GM18873 (cell line): ENCODE results near the gene TRIM8.

ENCODE experiments used
- ATAC-seq: cut with Tn5 transposase; IDR thresholded peaks from one replicate; pipeline ENCODE4 v1.9.1; 2021; ENCODE audit warnings: mild to moderate bottlenecking, moderate library complexity, moderate number of reproducible peaks; ENCODE audit not compliant: unreplicated experiment, low FRiP score

Gene TRIM8, protein sequence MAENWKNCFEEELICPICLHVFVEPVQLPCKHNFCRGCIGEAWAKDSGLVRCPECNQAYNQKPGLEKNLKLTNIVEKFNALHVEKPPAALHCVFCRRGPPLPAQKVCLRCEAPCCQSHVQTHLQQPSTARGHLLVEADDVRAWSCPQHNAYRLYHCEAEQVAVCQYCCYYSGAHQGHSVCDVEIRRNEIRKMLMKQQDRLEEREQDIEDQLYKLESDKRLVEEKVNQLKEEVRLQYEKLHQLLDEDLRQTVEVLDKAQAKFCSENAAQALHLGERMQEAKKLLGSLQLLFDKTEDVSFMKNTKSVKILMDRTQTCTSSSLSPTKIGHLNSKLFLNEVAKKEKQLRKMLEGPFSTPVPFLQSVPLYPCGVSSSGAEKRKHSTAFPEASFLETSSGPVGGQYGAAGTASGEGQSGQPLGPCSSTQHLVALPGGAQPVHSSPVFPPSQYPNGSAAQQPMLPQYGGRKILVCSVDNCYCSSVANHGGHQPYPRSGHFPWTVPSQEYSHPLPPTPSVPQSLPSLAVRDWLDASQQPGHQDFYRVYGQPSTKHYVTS

DNA sequence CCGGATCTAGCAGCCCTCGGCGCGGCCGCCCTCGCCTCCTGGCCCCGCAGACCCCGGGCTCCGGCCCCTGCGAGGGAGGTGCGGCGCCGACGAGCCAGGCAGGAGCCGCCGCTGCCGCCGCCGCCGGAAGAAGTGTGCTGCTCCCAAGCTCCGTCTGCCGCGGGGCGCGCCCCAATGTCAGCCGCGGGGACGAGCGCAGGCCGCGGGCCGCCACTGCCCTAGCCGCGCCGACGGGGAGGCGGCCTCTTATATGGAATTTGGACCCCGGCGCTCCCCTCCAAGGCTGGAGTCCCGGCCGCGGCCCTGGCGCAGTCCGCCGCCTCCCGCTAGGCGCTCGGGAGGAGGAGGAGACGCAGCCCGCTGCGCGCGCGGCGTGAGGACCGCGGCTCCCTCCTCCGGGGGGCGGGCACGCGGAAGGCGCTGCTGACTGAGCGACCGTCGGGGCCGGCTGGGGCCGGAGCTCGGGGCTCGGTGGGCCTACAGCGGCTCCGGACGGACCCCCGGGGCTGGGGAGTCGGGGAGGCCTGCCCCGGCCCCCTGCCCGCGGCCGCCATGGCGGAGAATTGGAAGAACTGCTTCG, at the start of gene TRIM8:
TSS of gene TRIM8 (plus strand) at position 414 of the 580 bp plus-strand sequence. CDS start at position 553, 139 bp downstream.
- no peak for ATAC-seq

DNA sequence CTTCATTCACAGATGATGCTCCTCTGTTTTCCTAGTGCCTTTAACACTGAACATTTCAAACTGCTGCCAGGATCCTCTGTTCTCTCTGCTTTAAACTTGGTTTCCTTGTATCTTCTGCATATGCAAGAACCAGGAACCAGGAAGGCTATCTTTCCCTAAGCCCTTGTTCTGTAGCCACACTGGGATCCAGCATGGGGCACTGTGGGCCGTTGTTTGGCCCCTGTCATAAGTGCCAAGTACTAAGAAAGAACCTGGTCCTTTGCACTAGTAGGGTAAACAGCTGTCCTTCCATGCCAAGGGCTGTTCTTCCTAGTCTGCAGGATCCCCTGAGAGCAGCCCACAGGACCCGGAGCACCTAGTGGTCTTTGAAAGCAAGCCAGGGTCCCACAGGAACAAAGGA, 49.0 kb upstream of the TRIM8 start:
- ATAC-seq = no peak

DNA sequence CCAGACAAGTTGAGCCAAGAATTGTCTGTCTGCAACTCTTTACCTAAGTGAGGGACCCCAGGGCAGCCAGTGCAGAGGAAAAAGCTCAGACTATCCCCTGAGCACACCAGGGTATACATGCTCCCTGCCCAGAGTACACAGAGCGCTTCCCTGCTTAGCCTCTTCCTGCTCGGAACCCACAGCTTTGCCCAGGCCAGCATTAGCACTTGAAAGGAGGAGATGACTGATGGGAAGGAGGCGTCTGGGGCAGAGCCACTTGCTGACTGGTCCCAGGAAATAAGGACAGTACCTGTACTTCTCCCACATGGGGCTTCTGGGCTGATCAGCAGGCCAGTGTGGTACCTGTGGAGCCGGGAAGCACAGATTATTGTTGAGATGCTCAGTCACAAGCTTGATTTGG, 48.4 kb upstream of the TRIM8 start:
- no peak for ATAC-seq

DNA sequence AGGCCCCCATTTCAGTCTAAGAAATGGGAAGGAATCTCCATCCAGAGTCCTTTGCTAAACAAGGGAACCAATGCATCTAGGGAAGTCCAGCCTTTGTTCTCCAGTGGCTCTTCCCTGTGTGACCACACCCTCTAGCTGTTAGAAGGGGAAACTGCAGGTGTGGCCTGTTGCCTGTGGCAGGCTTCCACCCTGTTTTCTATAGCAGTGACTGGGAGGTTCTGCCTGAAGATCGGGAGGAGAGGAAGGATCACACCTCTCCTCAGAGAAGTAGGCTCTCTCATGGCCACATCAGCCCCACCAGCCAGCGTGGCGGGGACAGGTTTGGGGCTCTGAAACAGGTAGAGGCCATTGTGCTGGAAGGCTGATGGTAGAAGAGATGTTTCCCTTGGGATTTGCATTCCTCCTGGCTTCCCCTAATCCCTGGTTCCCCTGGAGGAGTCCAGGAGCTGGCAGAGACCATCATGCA, 47.7 kb upstream of the TRIM8 start:
- ATAC-seq = no peak

DNA sequence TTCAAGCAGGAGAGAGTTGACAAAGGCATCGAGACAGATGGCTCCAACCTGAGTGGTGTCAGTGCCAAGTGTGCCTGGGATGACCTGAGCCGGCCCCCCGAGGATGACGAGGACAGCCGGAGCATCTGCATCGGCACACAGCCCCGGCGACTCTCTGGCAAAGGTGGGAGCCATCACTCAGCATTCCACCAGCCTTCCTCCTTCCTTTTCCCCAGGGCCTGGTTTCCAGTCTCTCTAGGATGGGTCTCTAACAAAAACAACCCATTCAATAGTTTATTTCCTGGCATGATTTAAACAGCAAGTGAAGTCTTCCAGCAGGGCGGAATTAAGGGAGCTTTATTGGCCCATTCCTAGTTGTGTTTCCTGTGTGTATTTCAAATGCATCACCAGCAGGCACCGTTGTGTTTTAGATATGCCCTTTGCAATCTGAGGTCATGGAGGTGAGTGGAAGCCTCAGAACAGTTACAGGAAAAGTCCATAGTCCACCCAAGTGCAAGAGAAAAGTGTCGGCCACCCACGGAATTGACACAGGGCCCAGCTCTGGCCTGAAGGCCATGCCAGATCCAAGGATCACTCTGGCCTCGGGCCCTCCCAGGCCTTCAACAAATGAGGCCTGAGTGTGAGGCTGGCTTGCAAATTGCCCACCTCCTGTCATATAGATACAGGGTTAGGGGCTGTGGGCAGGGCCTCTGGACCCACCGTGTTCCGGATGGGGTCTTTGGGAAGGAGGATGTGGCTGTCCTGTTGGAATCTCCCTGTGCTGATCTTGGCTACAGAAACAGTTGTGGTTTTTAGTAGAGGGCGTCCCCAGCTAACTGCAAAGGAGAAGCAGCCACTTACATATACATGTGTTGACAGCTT, 46.9 kb upstream of the TRIM8 start:
- ATAC-seq = no peak

DNA sequence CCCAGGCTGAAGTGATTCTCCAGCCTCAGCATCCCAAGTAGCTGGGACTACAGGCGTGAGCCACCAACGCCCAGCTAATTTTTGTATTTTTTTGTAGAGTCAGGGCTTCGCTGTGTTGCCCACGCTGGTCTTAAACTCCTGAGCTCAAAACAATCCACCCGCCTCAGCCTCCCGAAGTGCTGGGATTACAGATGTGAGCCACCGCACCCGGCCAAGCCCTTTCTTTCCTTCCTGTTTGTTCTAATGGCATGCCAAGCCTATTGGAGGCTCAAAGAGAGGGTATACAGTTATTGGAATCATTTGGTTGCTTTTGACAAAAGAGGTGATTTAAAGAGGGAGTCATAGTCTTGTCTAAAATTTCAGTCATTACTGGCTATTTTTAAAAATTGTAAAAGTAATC, 46.0 kb upstream of the TRIM8 start:
- ATAC-seq = no peak

DNA sequence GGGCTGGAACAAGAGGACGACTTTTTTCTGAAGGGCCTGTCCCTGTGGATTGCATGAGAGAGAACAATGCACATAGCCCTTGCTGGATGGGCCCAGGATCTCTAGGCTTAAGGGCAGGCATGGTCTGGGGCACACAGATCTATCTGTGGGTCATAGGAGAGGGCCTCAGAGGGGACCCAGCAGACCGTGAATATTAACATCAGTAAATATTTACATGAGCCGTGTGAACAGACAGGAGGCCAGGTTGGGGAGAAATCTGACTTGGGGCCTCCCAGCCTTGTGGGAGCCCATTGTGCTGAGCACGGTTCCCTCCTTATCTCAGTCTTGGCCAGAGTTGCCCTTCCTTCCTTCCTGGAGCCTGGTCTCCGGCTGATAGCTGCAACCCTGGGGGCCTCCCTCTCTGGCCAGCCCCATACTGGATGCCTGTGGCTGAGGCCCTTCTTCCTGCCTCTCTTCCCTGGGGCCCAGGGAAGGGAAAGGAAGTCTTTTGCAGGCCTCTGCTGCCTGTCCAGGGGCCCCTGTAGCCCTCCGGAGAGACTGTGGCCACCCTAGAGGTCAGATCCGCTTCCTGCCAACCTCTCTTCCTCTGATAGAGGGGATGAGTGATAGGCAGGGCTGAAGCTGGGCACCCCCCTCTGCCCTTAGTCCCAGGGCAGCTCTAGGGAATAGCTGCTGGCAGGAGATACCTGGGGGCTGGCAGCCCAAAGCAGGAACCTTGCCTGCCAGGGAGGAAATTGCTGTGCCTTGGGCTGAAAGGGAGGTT, 44.5 kb upstream of the TRIM8 start:
- no peak for ATAC-seq

DNA sequence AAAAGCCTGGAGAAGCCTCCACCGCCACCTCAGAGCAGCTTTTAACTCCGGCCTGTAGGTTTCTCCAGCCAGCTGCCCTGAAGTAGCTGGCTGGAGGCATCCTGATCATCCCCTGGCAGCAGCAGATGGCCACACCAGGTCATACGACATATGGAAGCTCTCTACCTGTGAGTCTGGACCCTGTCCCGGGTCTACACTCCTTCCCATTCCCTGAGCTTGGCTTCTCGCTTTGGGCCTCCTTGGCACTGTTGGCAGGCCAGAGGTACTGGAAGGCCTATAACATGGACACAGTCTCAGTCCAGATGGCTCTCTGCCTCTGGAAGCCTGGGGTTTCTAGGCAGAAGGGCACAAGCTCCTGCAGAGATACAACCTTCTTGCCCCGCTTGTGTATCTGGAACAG, 43.5 kb upstream of the TRIM8 start:
- ATAC-seq = no peak

DNA sequence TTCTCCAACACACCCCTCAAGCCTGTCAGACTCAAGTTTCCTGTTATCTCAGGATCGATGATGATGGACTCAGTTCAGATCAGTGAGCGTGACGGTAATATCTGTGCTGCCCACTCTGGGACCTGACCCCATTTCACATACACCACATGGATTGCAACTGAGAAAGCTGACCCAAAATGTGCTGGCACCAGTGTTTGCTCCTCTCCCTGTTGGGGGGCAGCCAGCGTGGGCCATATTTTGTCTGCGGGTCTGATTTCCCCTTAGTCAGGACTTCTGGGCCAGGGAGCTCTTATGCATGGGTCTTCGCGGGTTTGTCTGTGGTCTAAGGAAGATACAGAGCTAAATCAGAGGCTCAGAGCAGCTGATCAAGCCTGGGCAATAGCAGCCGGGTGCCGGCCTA, 42.6 kb upstream of the TRIM8 start:
- no peak for ATAC-seq

DNA sequence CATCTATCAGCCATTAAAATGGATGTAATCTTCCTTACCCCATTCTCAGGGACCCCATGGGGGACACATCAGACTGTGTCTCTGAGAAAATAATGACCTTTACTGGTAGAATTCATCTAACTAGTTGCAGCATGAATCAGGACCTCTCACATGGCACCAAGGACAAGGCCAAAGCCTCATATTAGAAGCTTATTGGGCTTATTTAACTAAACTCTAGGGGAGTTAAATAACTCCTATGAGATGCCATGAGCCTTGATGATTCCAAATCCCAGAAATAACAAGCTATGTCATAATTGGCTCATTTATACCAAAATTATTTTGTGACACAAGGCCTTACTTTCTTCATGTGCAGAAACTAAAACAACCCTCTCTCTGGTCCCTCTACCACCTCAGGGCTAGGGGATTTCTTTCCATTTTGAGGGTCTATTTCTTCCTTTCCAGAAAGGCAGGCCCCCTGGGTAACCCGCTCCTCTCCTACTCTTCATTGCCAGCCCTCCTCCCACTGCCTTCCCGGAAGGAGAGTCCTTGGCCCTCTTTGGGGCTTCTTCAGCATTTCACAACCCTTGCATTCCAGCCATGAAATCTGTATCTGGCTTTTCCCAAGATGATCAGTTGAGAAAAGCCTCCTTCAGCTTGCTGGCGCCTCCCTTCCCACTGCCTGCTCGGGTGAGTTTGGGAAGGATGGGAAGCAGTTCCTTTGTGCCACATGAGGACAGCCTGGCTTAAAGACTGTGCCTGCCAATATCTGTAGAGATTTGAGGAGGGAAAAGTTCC, 41.8 kb upstream of the TRIM8 start:
- ATAC-seq = no peak

DNA sequence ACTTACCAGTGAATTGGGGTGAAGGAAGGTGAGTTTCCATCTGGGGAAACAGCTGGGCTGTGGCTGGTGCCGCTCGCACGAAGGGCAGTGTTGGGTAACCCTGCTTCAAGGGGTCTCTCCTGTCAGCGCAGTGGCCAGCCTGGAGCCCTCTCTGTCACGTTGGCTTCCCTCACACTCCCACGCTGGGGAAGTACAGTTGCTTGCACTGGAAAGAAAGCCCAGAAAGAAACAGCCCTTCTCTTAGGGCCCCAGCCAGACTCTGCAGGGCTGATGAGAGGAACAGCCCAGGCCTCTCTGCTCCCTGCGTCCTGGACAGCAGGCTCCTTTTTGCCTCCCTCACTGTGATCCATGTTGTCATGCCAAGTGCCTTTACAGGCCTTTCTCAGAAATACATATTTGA, 40.3 kb upstream of the TRIM8 start:
- no peak for ATAC-seq

DNA sequence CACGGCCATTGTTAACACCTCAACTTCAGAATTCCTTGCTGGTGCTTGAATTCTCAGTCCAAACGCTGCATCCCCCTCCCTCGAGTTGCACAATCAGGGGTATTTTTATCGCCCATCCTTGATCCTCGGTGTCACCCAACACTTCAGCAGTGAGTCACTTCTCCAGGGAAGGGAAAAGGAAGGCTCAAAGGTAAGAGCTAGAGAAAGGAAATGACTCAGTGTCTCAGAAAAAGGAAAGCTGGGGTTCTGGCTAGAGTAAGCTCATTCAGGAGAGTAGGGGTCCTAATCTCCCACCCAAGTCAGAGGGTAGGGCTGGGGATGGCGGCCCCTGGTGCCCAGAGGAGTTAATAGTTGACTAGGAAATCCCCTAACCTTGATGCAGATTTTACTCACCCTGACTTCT, 39.8 kb upstream of the TRIM8 start:
- ATAC-seq = no peak

DNA sequence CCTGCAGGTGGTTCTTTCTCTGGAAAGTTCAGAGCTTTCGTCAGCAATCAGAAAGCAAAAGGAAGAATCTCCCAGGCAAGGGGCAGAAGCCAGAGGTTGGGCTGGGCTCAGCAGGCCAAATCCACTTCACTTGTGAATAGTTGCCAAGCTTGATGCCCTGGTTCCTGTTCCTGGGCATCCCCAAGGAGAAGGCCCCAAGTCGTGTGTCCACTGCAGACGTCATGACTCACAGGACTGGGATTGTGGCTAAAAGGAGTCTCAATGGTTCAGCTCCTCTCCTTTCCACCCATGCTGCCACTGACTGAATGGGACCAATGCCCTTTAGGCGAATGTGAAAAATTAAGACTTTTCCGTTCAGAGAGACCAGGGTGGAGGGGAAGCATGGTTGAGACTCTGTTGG, 38.6 kb upstream of the TRIM8 start:
- no peak for ATAC-seq

DNA sequence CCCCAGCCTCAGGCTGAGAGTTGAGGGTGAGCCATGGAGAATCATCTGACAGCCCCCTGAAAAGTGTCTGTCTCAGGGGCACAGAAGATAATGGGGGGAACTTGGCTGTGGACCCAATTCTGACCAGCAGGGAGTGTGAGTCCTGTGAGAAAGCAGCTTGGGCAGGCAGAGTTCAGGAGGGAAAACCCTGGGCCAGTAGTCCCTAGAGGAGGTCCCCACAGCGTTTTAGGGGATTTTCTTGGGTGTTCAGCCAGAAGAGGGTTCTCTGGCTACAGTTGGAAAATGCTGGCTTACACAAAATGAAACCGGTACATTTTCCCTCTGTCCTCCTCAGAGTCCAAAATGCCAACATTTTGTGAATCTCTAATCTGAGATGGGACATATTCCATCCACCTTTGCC, 35.8 kb upstream of the TRIM8 start:
- no peak for ATAC-seq

DNA sequence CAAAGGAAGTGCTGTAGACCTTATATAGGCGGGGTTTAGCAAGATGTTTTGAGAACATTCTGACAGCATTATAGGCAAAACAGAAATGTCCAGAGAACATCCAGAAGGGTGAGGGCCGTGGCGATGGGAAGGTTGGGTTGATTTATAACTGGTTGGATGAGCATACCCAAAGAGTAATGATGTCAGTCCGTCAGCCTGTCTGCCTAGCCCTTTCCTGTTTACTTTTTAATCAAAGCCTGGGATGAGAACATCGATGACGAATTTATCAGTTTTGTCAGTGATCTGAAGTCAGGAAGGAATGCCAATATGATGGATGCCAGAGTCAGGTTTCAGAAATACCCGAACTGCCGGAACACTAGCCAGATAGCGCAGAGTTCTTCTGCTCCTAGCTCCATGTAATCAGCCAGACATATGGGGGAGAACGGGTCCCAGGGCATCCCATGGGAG, 33.8 kb upstream of the TRIM8 start:
- ATAC-seq = no peak

DNA sequence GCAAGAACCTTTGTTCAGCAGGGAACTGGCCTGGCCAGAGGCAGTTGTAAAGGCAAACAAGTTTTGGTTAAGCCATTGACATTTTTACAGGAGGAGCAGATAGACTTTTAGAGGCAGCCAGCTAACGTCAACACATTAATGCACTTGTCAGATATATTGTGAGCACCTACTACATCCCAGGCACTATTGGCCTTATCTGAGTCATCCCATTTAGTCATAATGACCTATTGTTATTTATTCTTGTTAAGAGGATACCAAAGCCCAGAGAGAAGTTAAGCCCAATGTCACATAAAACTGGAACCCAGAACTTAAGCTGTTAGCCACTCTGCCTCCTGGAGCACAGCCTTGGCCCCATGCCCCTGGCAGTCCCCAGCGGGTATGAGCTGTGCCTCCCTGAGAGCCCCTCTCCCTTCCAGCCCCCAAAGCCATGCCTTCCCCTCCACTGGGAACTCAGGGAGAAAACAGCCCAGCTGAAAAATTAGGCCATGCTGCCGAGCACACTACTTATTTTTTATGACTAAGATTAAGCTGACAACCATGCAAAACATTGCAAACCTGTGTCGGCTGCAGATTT, 32.7 kb upstream of the TRIM8 start:
- no peak for ATAC-seq

DNA sequence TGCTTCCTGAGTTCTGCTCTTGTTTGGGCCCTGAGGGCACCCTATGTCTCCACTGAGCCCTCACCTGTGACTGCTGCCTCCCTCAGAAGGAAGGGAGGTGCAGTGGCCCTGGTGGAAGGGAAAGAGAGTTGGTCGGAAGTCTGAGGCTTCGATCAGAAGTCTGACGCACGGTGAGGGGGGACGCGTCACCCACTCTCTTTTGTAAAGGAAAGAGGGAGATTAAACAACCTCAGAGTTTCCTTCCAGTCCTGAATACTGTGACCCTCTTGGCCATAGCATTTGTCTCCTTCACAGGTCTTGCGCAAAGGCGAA, 31.4 kb upstream of the TRIM8 start:
- ATAC-seq = no peak

DNA sequence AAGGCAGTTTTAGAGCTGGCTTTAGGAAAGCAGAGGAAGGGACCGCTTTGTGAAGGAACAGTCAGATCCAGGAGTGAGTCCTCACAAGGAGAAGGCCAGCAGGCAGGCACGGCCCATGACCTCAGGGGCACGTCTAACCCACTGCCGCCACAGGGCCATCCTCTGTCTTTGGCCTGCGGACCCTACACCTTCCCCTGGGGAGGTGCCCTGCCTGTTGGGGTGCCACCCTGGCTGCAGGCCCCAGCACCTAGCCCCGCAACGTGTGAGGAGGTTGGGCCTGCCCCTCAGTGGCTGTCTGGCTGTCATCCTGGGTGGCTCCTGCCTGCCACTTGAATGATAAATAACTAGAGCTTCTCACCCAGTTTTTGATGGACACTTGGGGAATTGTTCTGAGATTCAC, 31.0 kb upstream of the TRIM8 start:
- no peak for ATAC-seq

DNA sequence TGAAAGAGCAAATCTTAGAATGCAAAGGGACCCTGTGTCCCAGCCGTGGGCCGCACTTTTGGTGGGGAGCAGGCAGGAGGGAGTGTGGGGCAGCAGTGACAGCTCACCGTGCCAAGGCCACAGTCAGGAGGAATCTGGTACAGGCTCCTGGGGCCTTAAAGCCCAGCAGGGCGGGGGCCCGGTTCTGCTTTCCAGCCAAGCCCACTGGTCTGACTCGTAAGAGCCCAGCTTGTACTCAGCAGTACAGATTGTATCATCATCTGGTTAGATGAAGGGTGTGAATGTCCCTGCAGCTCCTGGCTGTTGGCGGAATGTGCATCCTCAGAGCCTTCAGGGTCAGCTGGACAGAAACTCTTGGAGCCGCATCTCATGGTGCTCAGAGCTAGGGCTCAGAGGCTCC, 30.5 kb upstream of the TRIM8 start:
- ATAC-seq = no peak
